SH-SY5Y (cell line): ENCODE measurements around the gene LDB3.

Source experiments
- GATA2 ChIP-seq: IDR thresholded peaks from 2 replicates; pipeline ENCODE4 v1.6.1; 2011; ENCODE audit warnings: mild to moderate bottlenecking, low read depth, low read length
- GATA3 ChIP-seq: IDR thresholded peaks from 2 replicates; pipeline ENCODE4 v1.6.1; 2011; ENCODE audit warnings: low read depth, mild to moderate bottlenecking, low read length, moderate library complexity

DNA sequence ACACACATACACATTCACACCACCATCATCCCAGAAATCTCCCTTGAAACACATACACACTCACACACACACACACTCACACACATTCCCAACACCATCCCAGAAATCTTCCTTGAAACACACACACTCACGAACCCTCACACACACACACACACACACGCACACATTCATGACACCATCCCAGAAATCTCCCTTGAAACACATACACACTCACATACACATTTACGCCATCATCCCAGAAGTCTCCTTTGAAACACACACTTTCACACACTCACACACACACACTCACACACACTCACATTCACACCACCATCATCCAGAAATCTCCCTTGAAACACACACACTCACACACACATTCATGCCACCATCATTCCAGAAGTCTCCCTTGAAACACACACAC lies 14.3 kb upstream of the LDB3 start:
- TF ChIP-seq GATA2 (no peak), GATA3 (no peak)
